ACHN (cell line): ENCODE measurements around the gene KMT2E.
"Not testable (repeated sequence)": the region's sequence is repeated elsewhere in the genome, so short reads cannot be mapped to it uniquely, and the experiment has no call there.

Source experiments
- DNase-seq: peaks from one replicate; pipeline ENCODE4 v3.0.0-alpha.2; 2015
- in situ Hi-C: cut with HindIII; loops from 2 replicates; pipeline ENCODE4 v1.10.0; 2017; ENCODE audit warnings: low sequenced_read_pairs, low pct_ligation_motif_present, low pct_unique_long_range_greater_than_20kb

The KMT2E gene

GRCh38 chr7:105003872-105004510 is 10.0 kb upstream of the KMT2E start:
- DNase-seq: no peak
- in situ Hi-C loops: no loop called here

- DNase-seq, in situ Hi-C loops: not testable (repeated sequence)
Measured at GRCh38 chr7:105005006-105005405, 9.0 kb upstream of the KMT2E start.

- DNase-seq, in situ Hi-C loops: not testable (repeated sequence)
Measured at GRCh38 chr7:105005486-105005885, 8.5 kb upstream of the KMT2E start.

GRCh38 chr7:105006367-105007136 is 7.5 kb upstream of the KMT2E start:
- in situ Hi-C loops: no loop called here
- DNase-seq: no peak

- no peak for DNase-seq
- in situ Hi-C loops: no loop called here
Measured at GRCh38 chr7:105007298-105007697, 6.7 kb upstream of the KMT2E start.

- DNase-seq: no peak
- in situ Hi-C loops: no loop called here
Measured at GRCh38 chr7:105009667-105010503, 4.1 kb upstream of the KMT2E start.

GRCh38 chr7:105010504-105011130 is 3.4 kb upstream of the KMT2E start:
- DNase-seq: no peak
- in situ Hi-C loops: no loop called here

- in situ Hi-C loops: no loop called here
- DNase-seq: peak; percentile 49
Measured at GRCh38 chr7:105011141-105011830, 2.7 kb upstream of the KMT2E start.

GRCh38 chr7:105011831-105012502 is 2.0 kb upstream of the KMT2E start:
- peak; percentile 57 for DNase-seq
- in situ Hi-C loops: no loop called here

- in situ Hi-C loops: no loop called here
- DNase-seq: peak; percentile 100
Measured at GRCh38 chr7:105012503-105013220, 1.3 kb upstream of the KMT2E start.

- DNase-seq: peak; percentile 98
- in situ Hi-C loops: no loop called here
Measured at GRCh38 chr7:105013221-105013815, 687 bp upstream of the KMT2E start.

GRCh38 chr7:105014693-105015389 is 836 bp downstream of the KMT2E start:
- in situ Hi-C loops: no loop called here
- DNase-seq: peak; percentile 68

GRCh38 chr7:105015390-105015965 is 1.5 kb downstream of the KMT2E start:
- peak; percentile 58 for DNase-seq
- in situ Hi-C loops: no loop called here

GRCh38 chr7:105016068-105016708 is 2.2 kb downstream of the KMT2E start:
- DNase-seq: no peak

More at GRCh38 chr7:105016068-105016708, 2.2 kb downstream of the KMT2E start:
- in situ Hi-C loops: no loop called here
